ENCODE data around the gene DHRSX.

Gene DHRSX

DNA sequence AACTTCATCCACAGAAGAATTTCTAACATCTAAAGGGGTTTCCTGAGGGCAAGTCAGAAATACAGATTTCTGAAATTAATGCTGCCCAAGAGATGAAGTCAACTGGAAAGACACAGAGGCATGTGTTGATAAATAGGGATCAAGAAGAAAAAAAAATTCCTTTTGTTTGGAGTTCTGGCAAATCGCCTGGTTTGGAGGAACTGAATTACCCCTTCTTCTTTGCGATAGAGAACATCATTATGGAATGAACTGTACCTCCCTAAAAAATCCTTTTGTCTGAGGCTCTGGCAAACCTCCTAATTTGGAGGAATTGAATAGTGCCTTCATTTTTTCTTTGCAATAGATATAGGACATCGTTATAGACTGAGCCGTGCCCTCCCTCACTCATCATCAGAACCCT lies 200.9 kb downstream of the DHRSX start:
- no peak for DNase-seq
- no peak overlapping the region for H4K8ac ChIP-seq (ENCODE audit: low read depth, low read length)

DNA sequence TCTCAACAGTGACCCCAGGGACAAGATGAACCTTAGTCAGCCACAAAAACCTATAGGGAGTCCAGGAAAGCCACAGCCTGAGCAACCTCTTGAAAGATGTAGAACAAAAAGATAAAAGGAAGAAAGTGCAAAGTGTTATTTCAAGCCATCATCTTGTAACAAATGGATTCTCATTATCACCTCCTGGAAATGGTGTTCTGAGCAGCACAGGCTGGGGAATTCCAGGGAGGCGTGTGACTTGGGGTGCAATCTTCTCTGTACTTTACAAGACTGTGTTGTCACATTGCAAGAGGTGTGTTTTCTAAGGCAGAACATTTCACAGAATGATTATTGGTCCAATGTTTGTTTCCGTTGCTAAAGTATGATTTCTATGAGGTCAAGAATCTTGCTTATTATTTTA lies 214.0 kb downstream of the DHRSX start:
- H4K8ac ChIP-seq (ENCODE audit: low read depth, low read length) = no peak overlapping the region
- H3K9ac ChIP-seq (ENCODE audit: low read length) = no peak overlapping the region
- no peaks in the 10 kb centered on the region for H3K79me2 ChIP-seq (ENCODE audit: control insufficient read depth, insufficient read depth, low read length)
- no peaks in the 10 kb centered on the region for H3K27me3 ChIP-seq (ENCODE audit: insufficient read depth, low read length, poor library complexity)
- no peak overlapping the region for H3K18ac ChIP-seq (ENCODE audit: low read length)
- DNase-seq = no peak
- no peaks in the 10 kb centered on the region for H3K79me1 ChIP-seq (ENCODE audit: low read length)
- H2AK5ac ChIP-seq (ENCODE audit: low read length) = no peak overlapping the region
- H3K4me2 ChIP-seq (ENCODE audit: low read length) = no peak overlapping the region
- H2BK15ac ChIP-seq (replicated peaks; ENCODE audit: low read depth) = no peak overlapping the region
- no peaks in the 10 kb centered on the region for H3K4me1 ChIP-seq (ENCODE audit: control insufficient read depth, low read depth, low read length)
- H3K27ac ChIP-seq (ENCODE audit: low read depth, low read length) = no peak overlapping the region
- no peak overlapping the region for H3K4ac ChIP-seq (ENCODE audit: low read depth, low read length)
- no peak overlapping the region for H2BK5ac ChIP-seq (ENCODE audit: low read length)
- H3K56ac ChIP-seq (ENCODE audit: low read length) = no peak overlapping the region
- no peaks in the 10 kb centered on the region for H3K36me3 ChIP-seq (ENCODE audit: control insufficient read depth, insufficient read depth, low read length)
- H4K5ac ChIP-seq (ENCODE audit: low read length) = no peak overlapping the region
- H2BK120ac ChIP-seq (ENCODE audit: low read depth, low read length) = no peak overlapping the region
- H3K4me3 ChIP-seq (ENCODE audit: low read length) = no peak overlapping the region
- no peak overlapping the region for H3K23ac ChIP-seq (ENCODE audit: low read length)
- WGBS (ENCODE audit: extremely low coverage, insufficient coverage, low lambda C conversion rate) = no CpG with 5 or more reads among the region's 2 CpGs

More for the DNA sequence above, 200.9 kb downstream of the DHRSX start:
- no peak overlapping the region for H3K56ac ChIP-seq (ENCODE audit: low read length)
- no peaks in the 10 kb centered on the region for H3K79me2 ChIP-seq (ENCODE audit: control insufficient read depth, insufficient read depth, low read length)
- H4K5ac ChIP-seq (ENCODE audit: low read length) = no peak overlapping the region
- no peaks in the 10 kb centered on the region for H3K27me3 ChIP-seq (ENCODE audit: insufficient read depth, low read length, poor library complexity)
- no peak overlapping the region for H3K4ac ChIP-seq (ENCODE audit: low read depth, low read length)
- H2BK15ac ChIP-seq (replicated peaks; ENCODE audit: low read depth) = no peak overlapping the region
- H2AK5ac ChIP-seq (ENCODE audit: low read length) = no peak overlapping the region
- no peak overlapping the region for H2BK5ac ChIP-seq (ENCODE audit: low read length)
- H3K27ac ChIP-seq (ENCODE audit: low read depth, low read length) = no peak overlapping the region
- WGBS (ENCODE audit: extremely low coverage, insufficient coverage, low lambda C conversion rate) = no CpG with 5 or more reads among the region's 4 CpGs
- no peaks in the 10 kb centered on the region for H3K4me1 ChIP-seq (ENCODE audit: control insufficient read depth, low read depth, low read length)
- no peaks in the 10 kb centered on the region for H3K36me3 ChIP-seq (ENCODE audit: control insufficient read depth, insufficient read depth, low read length)
- no peak overlapping the region for H3K23ac ChIP-seq (ENCODE audit: low read length)
- H3K4me3 ChIP-seq (ENCODE audit: low read length) = no peak overlapping the region
- H3K79me1 ChIP-seq (ENCODE audit: low read length) = no peaks in the 10 kb centered on the region
- H3K18ac ChIP-seq (ENCODE audit: low read length) = no peak overlapping the region
- no peak overlapping the region for H3K4me2 ChIP-seq (ENCODE audit: low read length)
- no peak overlapping the region for H2BK120ac ChIP-seq (ENCODE audit: low read depth, low read length)
- H3K9ac ChIP-seq (ENCODE audit: low read length) = no peak overlapping the region

DNA sequence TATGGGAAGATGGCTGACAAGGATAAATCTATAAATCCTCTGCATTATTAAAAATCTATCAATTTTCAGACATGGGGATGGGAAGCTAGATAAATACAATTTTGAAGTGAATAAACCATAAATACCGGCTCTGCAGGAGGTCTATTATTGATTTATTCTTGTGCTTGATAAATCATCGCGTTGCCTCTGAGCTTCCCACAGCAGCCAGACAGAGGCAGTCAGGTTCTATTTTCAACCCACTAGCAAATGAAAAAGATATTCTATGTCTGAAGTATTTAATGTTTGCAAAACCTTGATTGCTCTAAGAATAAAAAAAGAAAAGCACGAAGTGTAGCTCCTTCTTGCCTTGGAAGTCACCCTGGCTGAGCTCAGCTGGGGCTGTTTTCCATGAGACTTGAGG lies 216.2 kb downstream of the DHRSX start:
- no peak for DNase-seq
- no peak overlapping the region for H3K27ac ChIP-seq (ENCODE audit: low read depth, low read length)
- H3K4me3 ChIP-seq (ENCODE audit: low read length) = no peak overlapping the region
- H3K9ac ChIP-seq (ENCODE audit: low read length) = no peak overlapping the region
- no peak overlapping the region for H3K4me2 ChIP-seq (ENCODE audit: low read length)
- no peak overlapping the region for H2BK120ac ChIP-seq (ENCODE audit: low read depth, low read length)
- no peak overlapping the region for H2AK5ac ChIP-seq (ENCODE audit: low read length)
- no peaks in the 10 kb centered on the region for H3K79me2 ChIP-seq (ENCODE audit: control insufficient read depth, insufficient read depth, low read length)
- H3K36me3 ChIP-seq (ENCODE audit: control insufficient read depth, insufficient read depth, low read length) = no peaks in the 10 kb centered on the region
- no peaks in the 10 kb centered on the region for H3K27me3 ChIP-seq (ENCODE audit: insufficient read depth, low read length, poor library complexity)
- no CpG with 5 or more reads among the region's 4 CpGs for WGBS (ENCODE audit: extremely low coverage, insufficient coverage, low lambda C conversion rate)
- H3K18ac ChIP-seq (ENCODE audit: low read length) = no peak overlapping the region
- H3K79me1 ChIP-seq (ENCODE audit: low read length) = no peaks in the 10 kb centered on the region
- H2BK15ac ChIP-seq (replicated peaks; ENCODE audit: low read depth) = no peak overlapping the region
- H4K8ac ChIP-seq (ENCODE audit: low read depth, low read length) = no peak overlapping the region
- no peak overlapping the region for H4K5ac ChIP-seq (ENCODE audit: low read length)
- no peaks in the 10 kb centered on the region for H3K4me1 ChIP-seq (ENCODE audit: control insufficient read depth, low read depth, low read length)
- H2BK5ac ChIP-seq (ENCODE audit: low read length) = no peak overlapping the region
- no peak overlapping the region for H3K56ac ChIP-seq (ENCODE audit: low read length)
- H3K23ac ChIP-seq (ENCODE audit: low read length) = no peak overlapping the region
- no peak overlapping the region for H3K4ac ChIP-seq (ENCODE audit: low read depth, low read length)

DNA sequence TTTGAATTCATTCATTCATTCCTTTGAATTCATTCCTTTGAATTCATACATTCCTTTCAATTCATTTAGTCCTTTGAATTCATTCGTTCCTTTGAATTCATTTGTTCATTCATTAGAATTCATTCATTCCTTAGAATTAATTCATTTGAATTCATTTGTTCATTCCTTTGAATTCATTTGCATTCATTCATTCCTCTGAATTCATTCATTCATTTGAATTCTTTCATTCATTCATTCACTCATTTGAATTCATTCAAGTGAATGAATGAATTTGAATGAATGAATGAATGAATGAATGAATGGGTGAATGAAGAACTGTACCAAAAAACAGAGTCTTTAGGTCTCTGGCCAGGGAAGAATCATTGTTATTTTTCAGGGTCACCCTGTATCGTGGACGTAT lies 216.6 kb downstream of the DHRSX start:
- no CpG with 5 or more reads among the region's 3 CpGs for WGBS (ENCODE audit: extremely low coverage, insufficient coverage, low lambda C conversion rate)
- Histone ChIP-seq H4K5ac (ENCODE audit: low read length) (no peak overlapping the region), H4K8ac (ENCODE audit: low read depth, low read length) (no peak overlapping the region), H3K56ac (ENCODE audit: low read length) (no peak overlapping the region), H2AK5ac (ENCODE audit: low read length) (no peak overlapping the region), H3K4me2 (ENCODE audit: low read length) (no peak overlapping the region), H3K4me3 (ENCODE audit: low read length) (no peak overlapping the region), H2BK15ac (replicated peaks; ENCODE audit: low read depth) (no peak overlapping the region), H3K18ac (ENCODE audit: low read length) (no peak overlapping the region), H3K4ac (ENCODE audit: low read depth, low read length) (no peak overlapping the region), H3K23ac (ENCODE audit: low read length) (no peak overlapping the region), H3K27me3 (ENCODE audit: insufficient read depth, low read length, poor library complexity) (no peaks in the 10 kb centered on the region), H3K9ac (ENCODE audit: low read length) (no peak overlapping the region), H3K36me3 (ENCODE audit: control insufficient read depth, insufficient read depth, low read length) (no peaks in the 10 kb centered on the region), H2BK120ac (ENCODE audit: low read depth, low read length) (no peak overlapping the region), H3K4me1 (ENCODE audit: control insufficient read depth, low read depth, low read length) (no peaks in the 10 kb centered on the region), H3K27ac (ENCODE audit: low read depth, low read length) (no peak overlapping the region), H3K79me1 (ENCODE audit: low read length) (no peaks in the 10 kb centered on the region), H3K79me2 (ENCODE audit: control insufficient read depth, insufficient read depth, low read length) (no peaks in the 10 kb centered on the region), H2BK5ac (ENCODE audit: low read length) (no peak overlapping the region)
- no peak for DNase-seq

DNA sequence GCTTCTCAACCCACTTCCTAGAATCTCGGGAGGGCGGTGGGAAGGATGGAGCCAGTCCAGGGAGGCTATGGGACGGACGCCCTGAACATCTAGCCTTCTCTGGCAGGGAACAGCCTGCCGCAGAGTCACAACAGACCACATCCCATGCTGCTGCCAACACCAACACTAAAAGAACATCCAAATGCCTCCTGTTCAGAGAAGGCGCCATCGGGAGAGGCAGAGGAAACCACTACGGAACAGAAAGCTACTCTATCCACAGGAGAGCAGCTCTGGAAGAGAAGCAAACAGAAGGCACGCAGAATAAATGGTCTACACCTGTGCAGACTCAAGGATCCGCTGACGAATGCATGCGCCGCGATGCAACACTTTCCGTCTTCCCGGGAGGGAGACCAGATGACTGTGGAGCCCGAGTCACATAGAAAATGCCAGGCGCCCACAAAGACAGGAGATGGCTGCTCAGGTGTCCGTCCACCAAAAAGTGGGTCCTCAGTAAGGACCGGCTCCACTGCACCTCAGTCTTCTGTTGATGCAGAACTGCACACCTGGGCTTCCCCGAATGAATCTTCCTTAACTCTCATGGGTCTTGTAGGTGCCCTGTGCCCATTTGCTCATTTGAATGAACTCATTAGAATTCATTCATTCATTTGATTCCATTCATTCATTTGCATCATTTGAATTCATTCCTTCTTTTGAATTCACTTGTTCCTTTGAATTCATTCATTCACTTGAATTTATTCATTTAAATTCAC lies 217.5 kb downstream of the DHRSX start:
- Histone ChIP-seq H3K4me3 (ENCODE audit: low read length) (no peak overlapping the region), H3K4me1 (ENCODE audit: control insufficient read depth, low read depth, low read length) (no peaks in the 10 kb centered on the region), H2AK5ac (ENCODE audit: low read length) (no peak overlapping the region), H4K8ac (ENCODE audit: low read depth, low read length) (no peak overlapping the region), H3K4ac (ENCODE audit: low read depth, low read length) (no peak overlapping the region), H3K79me1 (ENCODE audit: low read length) (no peaks in the 10 kb centered on the region), H3K27me3 (ENCODE audit: insufficient read depth, low read length, poor library complexity) (no peaks in the 10 kb centered on the region), H2BK15ac (replicated peaks; ENCODE audit: low read depth) (no peak overlapping the region), H3K9ac (ENCODE audit: low read length) (no peak overlapping the region), H3K4me2 (ENCODE audit: low read length) (no peak overlapping the region), H2BK5ac (ENCODE audit: low read length) (no peak overlapping the region), H3K56ac (ENCODE audit: low read length) (no peak overlapping the region), H3K18ac (ENCODE audit: low read length) (no peak overlapping the region), H3K79me2 (ENCODE audit: control insufficient read depth, insufficient read depth, low read length) (no peaks in the 10 kb centered on the region), H3K27ac (ENCODE audit: low read depth, low read length) (no peak overlapping the region), H3K23ac (ENCODE audit: low read length) (no peak overlapping the region), H2BK120ac (ENCODE audit: low read depth, low read length) (no peak overlapping the region), H4K5ac (ENCODE audit: low read length) (no peak overlapping the region), H3K36me3 (ENCODE audit: control insufficient read depth, insufficient read depth, low read length) (no peaks in the 10 kb centered on the region)
- no CpG with 5 or more reads among the region's 21 CpGs for WGBS (ENCODE audit: extremely low coverage, insufficient coverage, low lambda C conversion rate)
- no peak for DNase-seq

DNA sequence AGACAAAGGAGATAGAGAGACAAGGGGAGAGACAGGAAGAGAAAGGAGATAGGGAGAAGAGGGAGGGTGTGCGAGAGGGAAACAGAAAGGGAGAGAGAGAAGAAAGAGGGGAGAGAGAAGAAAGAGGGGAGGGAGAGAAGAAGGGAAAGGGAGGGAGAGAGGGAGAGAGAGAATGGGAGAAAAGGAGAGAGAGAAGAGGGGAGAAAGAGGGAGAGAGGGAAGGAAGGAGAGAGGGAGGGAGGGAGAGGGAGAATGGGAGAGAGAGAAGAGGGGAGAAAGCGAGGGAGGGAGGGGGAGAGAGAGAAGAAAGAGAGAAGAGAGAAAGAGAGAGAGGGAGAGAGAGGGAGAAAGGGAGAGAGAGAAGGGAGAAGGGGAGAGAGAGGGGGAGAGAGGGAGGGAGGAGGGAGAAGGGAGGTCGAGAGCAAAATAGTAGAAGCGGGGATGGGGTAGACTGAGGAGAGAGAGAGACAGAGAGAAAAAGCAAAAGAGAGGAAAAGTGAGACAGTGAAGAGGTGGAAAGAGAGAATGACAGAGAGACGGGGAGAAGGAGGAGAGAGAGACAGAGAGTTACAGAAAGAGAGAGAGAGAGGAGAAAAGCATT lies 218.2 kb downstream of the DHRSX start:
- Histone ChIP-seq H2AK5ac (ENCODE audit: low read length) (no peak overlapping the region), H3K4ac (ENCODE audit: low read depth, low read length) (no peak overlapping the region), H2BK15ac (replicated peaks; ENCODE audit: low read depth) (no peak overlapping the region), H3K4me1 (ENCODE audit: control insufficient read depth, low read depth, low read length) (no peaks in the 10 kb centered on the region), H3K4me2 (ENCODE audit: low read length) (no peak overlapping the region), H3K27ac (ENCODE audit: low read depth, low read length) (no peak overlapping the region), H4K8ac (ENCODE audit: low read depth, low read length) (no peak overlapping the region), H4K5ac (ENCODE audit: low read length) (no peak overlapping the region), H3K23ac (ENCODE audit: low read length) (no peak overlapping the region), H3K18ac (ENCODE audit: low read length) (no peak overlapping the region), H3K79me1 (ENCODE audit: low read length) (no peaks in the 10 kb centered on the region), H3K56ac (ENCODE audit: low read length) (no peak overlapping the region), H3K36me3 (ENCODE audit: control insufficient read depth, insufficient read depth, low read length) (no peaks in the 10 kb centered on the region), H3K27me3 (ENCODE audit: insufficient read depth, low read length, poor library complexity) (no peaks in the 10 kb centered on the region), H2BK120ac (ENCODE audit: low read depth, low read length) (no peak overlapping the region), H3K9ac (ENCODE audit: low read length) (no peak overlapping the region), H3K4me3 (ENCODE audit: low read length) (no peak overlapping the region), H2BK5ac (ENCODE audit: low read length) (no peak overlapping the region), H3K79me2 (ENCODE audit: control insufficient read depth, insufficient read depth, low read length) (no peaks in the 10 kb centered on the region)
- WGBS (ENCODE audit: extremely low coverage, insufficient coverage, low lambda C conversion rate) = no CpG with 5 or more reads among the region's 5 CpGs
- DNase-seq = no peak
